Right ventricle myocardium inferior (tissue), 1 donor: ENCODE results near the gene ADAM23. TPM values are rescaled to one million over a fixed set of nuclear protein-coding genes. Genes with fewer than 3 reads are reported as not detected.

Source experiments
- ATAC-seq: fragments of 200-7000 bp; cut with Tn5 transposase; one replicate; pipeline ENCODE4 v1.9.1; 2020; ENCODE audit warnings: mild to moderate bottlenecking, moderate library complexity
- DNase-seq: peaks from one replicate; pipeline ENCODE4 v3.0.0; 2021; ENCODE audit errors: missing footprints
- intact Hi-C: fragments of 100-400 bp; cut with DNase I; formaldehyde crosslinking; loops from one replicate; pipeline ENCODE4 v1.11.0; 2022
- total RNA-seq: library from RNA; stranded (reverse); fragmentation: NEBNext Ultra II Directional; extraction: Animal tissue kit (Norgen Biotek cat#: 25700); gene quantifications from one replicate; pipeline ENCODE4 v1.2.1, GENCODE V29; 2021
- donor health status: DM: no; HTN: yes; CAD: no; lungs with severe emphysema.

ADAM23 gene
- total RNA-seq, 1 donor from 2014 or later: 69.1 TPM

GRCh38 chr2:206610451-206610850, 167.1 kb downstream of the ADAM23 start:
- intact Hi-C loops: no loop called here
- DNase-seq (no peak), ATAC-seq (no peak)

- DNase-seq (no peak), ATAC-seq (no peak)
- intact Hi-C loops: no loop called here
These were observed 167.9 kb downstream of the ADAM23 start for GRCh38 chr2:206611191-206611590.

- DNase-seq (no peak), ATAC-seq (no peak)
- intact Hi-C loops: no loop called here
These were observed 168.4 kb downstream of the ADAM23 start for GRCh38 chr2:206611736-206612135.

- no peak for ATAC-seq
- no peak for DNase-seq
- intact Hi-C loops: no loop called here
These were observed 171.5 kb downstream of the ADAM23 start for GRCh38 chr2:206614811-206615210.

GRCh38 chr2:206615417-206616089, 172.2 kb downstream of the ADAM23 start:
- DNase-seq (no peak), ATAC-seq (peak; percentile 57)
- intact Hi-C loops: no loop called here

- DNase-seq (no peak), ATAC-seq (peak; percentile 28)
- intact Hi-C loops: no loop called here
These were observed 172.8 kb downstream of the ADAM23 start for GRCh38 chr2:206616151-206616550.

- no peak for DNase-seq
- intact Hi-C loops: no loop called here
- ATAC-seq: no peak
These were observed 175.7 kb downstream of the ADAM23 start for GRCh38 chr2:206619011-206619410.

GRCh38 chr2:206626108-206626507, 182.8 kb downstream of the ADAM23 start:
- ATAC-seq: no peak
- no peak for DNase-seq
- intact Hi-C loops: no loop called here

- DNase-seq (no peak), ATAC-seq (no peak)
- intact Hi-C loops: no loop called here
These were observed 184.3 kb downstream of the ADAM23 start for GRCh38 chr2:206627632-206628031.

- ATAC-seq (no peak), DNase-seq (no peak)
- intact Hi-C loops: no loop called here
These were observed 188.0 kb downstream of the ADAM23 start for GRCh38 chr2:206631340-206631739.

- ATAC-seq (no peak), DNase-seq (no peak)
- intact Hi-C loops: no loop called here
These were observed 191.7 kb downstream of the ADAM23 start for GRCh38 chr2:206635015-206635414.

- ATAC-seq (no peak), DNase-seq (no peak)
- intact Hi-C loops: no loop called here
These were observed 196.3 kb downstream of the ADAM23 start for GRCh38 chr2:206639636-206640035.

- no peak for DNase-seq
- intact Hi-C loops: no loop called here
- ATAC-seq: no peak
These were observed 197.9 kb downstream of the ADAM23 start for GRCh38 chr2:206641226-206641625.

GRCh38 chr2:206642075-206643025, 199.0 kb downstream of the ADAM23 start, which contains the start of gene FAM237A:
FAM237A (plus strand) TSS chr2:206642487; CDS start chr2:206644237, 1,750 bp downstream.
- intact Hi-C loops: no loop called here
- ATAC-seq: no peak
- DNase-seq: peak; percentile 67

GRCh38 chr2:206647985-206648384, 204.7 kb downstream of the ADAM23 start:
- intact Hi-C loops: no loop called here
- DNase-seq: no peak
- no peak for ATAC-seq

GRCh38 chr2:206657087-206657486, 213.8 kb downstream of the ADAM23 start:
- DNase-seq (no peak), ATAC-seq (no peak)
- intact Hi-C loops: no loop called here

GRCh38 chr2:206665251-206665650, 221.9 kb downstream of the ADAM23 start:
- intact Hi-C loops: no loop called here
- DNase-seq: no peak
- no peak for ATAC-seq
